BE2C (cell line): Measurements from ENCODE around the gene ABCC5.

Experiments
- DNase-seq: peaks from one replicate; pipeline ENCODE4 v3.0.0-alpha.2; 2020
- H3K27me3 ChIP-seq: fragments of 250-450 bp; sonication (Bioruptor Pico); 2 replicates; pipeline ENCODE4 v1.5.1; 2020; ENCODE audit warnings: mild to moderate bottlenecking
- H3K36me3 ChIP-seq: fragments of 250-450 bp; sonication (Bioruptor Pico); 2 replicates; pipeline ENCODE4 v1.5.1; 2020; ENCODE audit warnings: mild to moderate bottlenecking
- H3K4me1 ChIP-seq: fragments of 250-450 bp; sonication (Bioruptor Pico); 2 replicates; pipeline ENCODE4 v1.5.1; 2020
- H3K4me3 ChIP-seq: 2 replicates; pipeline ENCODE4 v1.5.1; 2011; ENCODE audit warnings: low read depth, low read length
- H3K9me3 ChIP-seq: fragments of 250-450 bp; sonication (Bioruptor Pico); 2 replicates; pipeline ENCODE4 v1.5.1; 2020
- CTCF ChIP-seq: IDR thresholded peaks from 2 replicates; pipeline ENCODE4 v1.5.1; 2012; ENCODE audit warnings: mild to moderate bottlenecking, low read depth, low read length

Gene ABCC5

DNA sequence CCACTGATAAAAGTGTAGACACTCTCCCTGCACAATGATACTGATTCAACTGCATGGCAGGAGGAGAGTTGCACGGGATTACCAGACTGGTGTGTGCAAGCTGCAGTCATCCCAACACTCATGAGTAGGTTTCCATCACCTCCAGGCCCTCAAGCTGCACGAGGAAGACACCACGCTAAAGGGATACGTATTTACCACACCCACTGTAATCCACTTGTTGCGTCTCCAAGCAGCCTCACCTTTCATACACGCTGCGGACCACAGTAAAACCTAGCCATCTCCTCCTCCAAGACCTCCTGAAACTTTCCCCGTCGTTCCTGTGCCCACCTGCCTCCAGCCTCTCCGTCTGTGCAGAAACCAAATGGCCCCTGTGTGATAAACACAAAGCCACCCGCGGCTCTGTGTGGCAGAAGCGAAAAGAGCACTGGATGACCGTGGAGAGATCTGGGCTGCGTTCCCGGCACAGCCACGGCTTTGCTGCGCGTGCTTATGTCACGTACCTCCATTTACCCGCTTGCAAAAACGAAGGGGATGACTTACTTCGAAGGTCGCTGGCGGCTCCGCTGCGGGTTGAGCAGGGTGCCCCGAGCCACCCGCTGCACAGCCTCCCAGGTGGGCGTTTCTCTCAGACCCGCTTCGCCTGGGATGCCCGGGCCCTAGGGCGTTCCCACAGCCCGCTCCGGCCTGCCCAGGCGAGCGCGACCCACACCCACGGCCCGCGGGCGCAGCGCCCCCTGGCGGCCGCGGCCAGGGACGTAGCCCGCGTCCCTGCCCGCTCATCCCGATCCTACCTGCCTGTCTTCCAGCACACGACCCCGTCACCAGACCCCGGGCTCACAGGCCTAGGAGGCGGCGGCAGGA, 643 bp downstream of the ABCC5 start:
- peak overlapping the region; percentile 98 for H3K4me3 ChIP-seq
- H3K4me1 ChIP-seq = peaks cover 13% of the 10 kb centered on the region
- H3K36me3 ChIP-seq = peaks cover 20% of the 10 kb centered on the region
- DNase-seq = peak; percentile 81
- peak; percentile 52 for TF ChIP-seq CTCF
- H3K9me3 ChIP-seq = no peaks in the 10 kb centered on the region
- H3K27me3 ChIP-seq = no peaks in the 10 kb centered on the region

DNA sequence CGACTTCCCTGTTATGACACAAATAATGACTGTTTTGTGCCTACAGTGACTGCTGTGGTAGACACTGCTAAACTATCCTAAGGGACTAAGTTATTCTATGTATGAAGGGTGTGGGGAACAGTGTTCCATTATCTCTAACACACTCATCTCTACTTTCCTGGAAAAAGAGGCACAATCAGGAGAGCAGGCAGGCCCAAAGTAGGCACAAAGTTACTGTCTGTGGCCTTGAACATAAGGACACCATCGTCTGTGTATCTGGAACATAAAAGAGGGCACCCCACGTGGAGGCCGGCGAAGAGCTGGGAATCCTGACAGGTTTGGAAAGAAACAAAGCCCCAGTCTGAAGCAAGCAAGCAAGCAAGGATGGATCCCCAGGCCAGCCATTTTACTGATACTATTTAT, 1.5 kb downstream of the ABCC5 start:
- H3K27me3 ChIP-seq = no peaks in the 10 kb centered on the region
- H3K4me3 ChIP-seq = peak overlapping the region; percentile 98
- no peak for DNase-seq
- H3K9me3 ChIP-seq = no peaks in the 10 kb centered on the region
- H3K4me1 ChIP-seq = peaks cover 13% of the 10 kb centered on the region
- TF ChIP-seq CTCF = no peak
- peaks cover 20% of the 10 kb centered on the region for H3K36me3 ChIP-seq

DNA sequence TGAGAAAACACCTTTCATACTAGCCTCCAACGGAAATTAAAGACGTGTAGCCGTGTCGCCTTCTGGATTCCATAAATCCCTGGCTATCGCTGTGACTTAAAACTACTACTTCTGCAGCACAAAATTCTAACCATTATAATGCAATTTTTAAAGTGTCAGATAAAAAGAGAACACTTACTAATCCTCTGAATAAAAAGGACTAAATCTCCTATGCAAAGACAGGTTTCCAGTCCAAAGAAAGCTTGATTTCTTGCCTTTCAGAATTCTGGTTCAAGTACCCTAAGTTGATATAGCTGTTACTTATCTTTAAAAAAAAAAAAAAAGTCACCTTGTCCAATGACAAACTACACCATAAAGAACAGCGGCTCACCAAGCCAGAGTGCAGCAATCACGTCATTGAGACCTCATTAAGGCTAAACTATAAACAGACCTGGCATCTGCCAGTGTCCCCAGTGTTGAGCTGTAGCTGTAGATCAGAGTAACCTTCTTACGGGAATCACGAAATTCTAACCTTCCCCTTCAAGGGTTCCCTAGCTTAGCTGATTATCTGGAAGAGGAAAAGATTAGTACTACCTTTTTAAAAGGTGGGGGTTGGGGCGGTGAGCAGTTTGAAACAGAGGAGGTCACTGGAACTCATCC, 2.2 kb downstream of the ABCC5 start:
- H3K4me1 ChIP-seq = peaks cover 13% of the 10 kb centered on the region
- H3K9me3 ChIP-seq = no peaks in the 10 kb centered on the region
- DNase-seq = peak; percentile 73
- peak overlapping the region; percentile 98 for H3K4me3 ChIP-seq
- TF ChIP-seq CTCF = no peak
- H3K36me3 ChIP-seq = peaks cover 24% of the 10 kb centered on the region
- H3K27me3 ChIP-seq = no peaks in the 10 kb centered on the region

DNA sequence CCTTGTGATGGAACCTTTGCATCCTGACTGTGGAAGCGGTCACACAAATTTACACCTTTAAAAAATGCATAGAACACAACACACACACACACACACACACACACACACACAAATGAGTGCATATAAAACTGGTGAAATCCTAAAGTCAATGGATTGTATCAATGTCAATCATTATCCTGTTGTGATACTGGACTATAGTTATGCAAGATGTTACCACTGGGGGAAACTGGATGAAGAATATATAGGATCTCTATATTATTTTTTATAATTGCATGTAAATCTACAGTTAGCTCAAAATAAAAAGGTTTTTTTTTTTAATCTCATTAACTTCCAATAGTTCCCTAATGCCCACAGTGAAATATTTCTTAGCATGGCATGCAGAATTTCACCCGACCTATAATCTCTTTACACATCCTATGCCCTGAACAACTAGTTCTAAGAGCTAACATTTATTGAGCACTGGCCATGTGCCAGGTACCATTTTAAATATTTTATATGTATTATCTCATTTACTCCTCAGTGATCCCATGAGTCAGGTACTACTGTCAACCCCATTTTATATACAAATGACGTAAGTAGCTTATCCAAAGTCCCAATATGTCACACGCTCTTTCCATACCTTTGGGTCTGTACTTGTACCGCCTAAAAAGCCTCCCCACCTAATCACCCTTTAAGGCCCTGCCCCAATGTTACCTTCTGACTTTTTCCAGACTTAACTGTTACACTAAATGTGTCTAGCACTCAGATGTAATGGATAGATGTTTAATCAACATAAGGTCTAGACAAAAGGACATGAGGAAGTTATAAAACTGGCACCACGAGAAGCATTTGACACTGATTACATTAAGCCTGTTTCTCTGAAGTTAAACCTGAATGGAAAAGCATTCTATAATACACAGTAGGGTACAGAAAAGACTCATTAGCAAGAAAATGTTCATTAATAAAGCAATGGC, 5.5 kb downstream of the ABCC5 start:
- peaks cover 30% of the 10 kb centered on the region for H3K36me3 ChIP-seq

DNA sequence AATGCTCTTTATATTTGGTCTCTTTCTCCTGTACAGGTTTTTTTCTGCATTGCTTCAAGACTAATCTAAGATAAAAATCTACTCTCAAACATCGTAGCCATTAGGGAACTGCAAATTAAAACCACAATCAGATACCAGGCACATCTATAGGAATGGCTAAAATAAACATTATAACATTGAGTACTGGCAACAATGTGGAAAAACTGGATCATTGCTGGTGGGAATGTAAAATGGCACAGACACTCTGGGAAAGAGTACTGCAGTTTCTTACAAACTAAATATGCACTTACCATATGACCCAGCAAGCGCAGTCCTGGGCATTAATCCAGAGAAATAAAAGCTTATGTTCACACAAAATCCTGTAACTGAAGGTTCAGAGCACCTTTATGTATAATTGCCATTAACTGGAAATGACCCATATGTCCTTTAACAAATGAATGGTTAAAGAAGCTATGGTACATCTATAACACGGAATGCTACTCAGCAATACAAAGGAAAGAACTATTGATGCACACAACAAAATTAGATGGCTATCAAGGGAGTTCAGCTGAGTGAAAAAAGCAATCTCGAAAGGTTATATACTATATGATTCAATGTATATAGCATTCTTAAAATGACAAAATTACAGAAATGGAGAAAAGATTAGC, 6.3 kb downstream of the ABCC5 start:
- no peak for DNase-seq
- Histone ChIP-seq H3K27me3 (no peaks in the 10 kb centered on the region), H3K36me3 (peaks cover 30% of the 10 kb centered on the region), H3K4me3 (no peak overlapping the region), H3K4me1 (peaks cover 16% of the 10 kb centered on the region), H3K9me3 (no peaks in the 10 kb centered on the region)
- no peak for TF ChIP-seq CTCF

More for the DNA sequence above, 5.5 kb downstream of the ABCC5 start:
- no peaks in the 10 kb centered on the region for H3K27me3 ChIP-seq
- no peak overlapping the region for H3K4me3 ChIP-seq
- no peak for TF ChIP-seq CTCF
- peaks cover 16% of the 10 kb centered on the region for H3K4me1 ChIP-seq
- H3K9me3 ChIP-seq = no peaks in the 10 kb centered on the region
- DNase-seq = no peak
